DMS153 treated with DMSO at 0.1 percent for 48 hours (cell line): Measurements from ENCODE around the gene HTR3B.
"Not testable (repeated sequence)": the region's sequence is repeated elsewhere in the genome, so short reads cannot be mapped to it uniquely, and the experiment has no call there.

Experiments used
- DNase-seq: peaks from one replicate; lab custom pipeline; 2025; ENCODE audit not compliant: unreplicated experiment; lab: John Stamatoyannopoulos, UW

HTR3B gene

GRCh38 chr11:113942256-113942655 is 37.7 kb downstream of the HTR3B start:
- no peak for DNase-seq

GRCh38 chr11:113946162-113946561 is 41.6 kb downstream of the HTR3B start:
- DNase-seq, result not testable (repeated sequence)

GRCh38 chr11:113947994-113948393 is 43.4 kb downstream of the HTR3B start:
- no peak for DNase-seq

DNA sequence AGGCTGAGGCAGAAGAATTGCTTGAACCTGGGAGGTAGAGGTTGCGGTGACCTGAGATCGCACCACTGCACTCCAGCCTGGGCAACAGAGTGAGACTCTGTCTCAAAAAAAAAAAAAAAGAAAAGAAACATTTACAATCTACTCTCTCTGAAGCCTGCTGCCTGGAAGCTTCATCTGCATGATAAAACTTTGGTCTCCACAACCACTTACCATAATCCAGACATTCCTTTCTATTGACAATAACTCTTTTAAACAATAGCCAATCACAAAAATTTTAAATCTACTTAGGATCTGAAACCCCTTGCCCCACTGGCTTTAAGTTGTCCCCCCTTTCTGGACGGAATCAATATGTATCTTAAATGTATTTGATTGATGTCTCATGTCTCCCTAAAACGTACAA is 45.3 kb downstream of the HTR3B start:
- DNase-seq, result no peak

- DNase-seq, result no peak
Observed at GRCh38 chr11:113951537-113951936, 46.9 kb downstream of the HTR3B start.

GRCh38 chr11:113952070-113952469 is 47.5 kb downstream of the HTR3B start:
- no peak for DNase-seq

DNA sequence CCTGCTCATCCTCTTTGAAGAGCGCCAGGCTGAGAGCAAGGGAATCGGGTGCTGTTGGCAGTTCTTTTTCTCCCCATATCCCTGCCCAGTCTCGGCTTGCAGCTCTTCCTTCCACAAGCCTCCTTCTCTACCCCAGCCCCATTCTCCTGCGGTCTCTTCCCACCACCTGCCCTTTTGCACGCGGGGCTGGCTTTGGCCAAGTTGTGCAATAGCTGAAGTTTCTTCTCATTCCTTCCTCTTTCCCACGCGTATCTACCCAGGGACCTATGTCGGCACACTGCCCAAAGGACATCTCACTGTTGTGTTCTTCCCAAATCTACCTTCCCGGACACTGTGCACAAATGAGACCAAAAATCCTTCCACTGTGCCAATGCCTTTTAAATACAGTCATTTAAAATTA is 48.0 kb downstream of the HTR3B start:
- DNase-seq, result no peak

GRCh38 chr11:113954235-113954634 is 49.6 kb downstream of the HTR3B start:
- no peak for DNase-seq

GRCh38 chr11:113956986-113957385 is 52.4 kb downstream of the HTR3B start:
- DNase-seq, result no peak

- DNase-seq, result no peak
Observed at GRCh38 chr11:113960702-113961330, 56.2 kb downstream of the HTR3B start.

DNA sequence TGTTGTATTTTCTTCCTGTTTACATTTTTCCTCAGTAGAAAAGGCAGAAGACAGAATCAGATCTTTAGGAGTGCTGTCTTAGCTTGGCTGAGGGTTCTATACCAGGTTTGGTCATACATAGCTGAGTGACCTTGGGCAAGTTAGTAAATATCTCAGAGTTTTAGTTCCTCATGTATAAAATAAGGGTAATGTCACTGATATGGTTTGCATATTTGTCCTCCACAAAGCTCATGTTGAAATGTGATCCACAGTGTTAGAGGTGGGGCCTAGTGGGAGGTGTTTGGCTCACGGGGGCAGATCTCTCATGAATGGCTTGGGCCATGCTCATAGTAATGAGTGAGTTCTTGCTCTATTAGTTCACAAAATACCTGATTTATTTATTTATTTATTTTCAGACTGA is 62.8 kb downstream of the HTR3B start:
- DNase-seq, result no peak

- DNase-seq, result no peak
Observed at GRCh38 chr11:113971506-113972195, 67.1 kb downstream of the HTR3B start.

GRCh38 chr11:113974741-113975470 is 70.3 kb downstream of the HTR3B start, which contains the start of gene HTR3A:
TSS of gene HTR3A (plus strand) at chr11:113975108. CDS start at chr11:113975326, 218 bp downstream.
- peak; percentile 92 for DNase-seq

DNA sequence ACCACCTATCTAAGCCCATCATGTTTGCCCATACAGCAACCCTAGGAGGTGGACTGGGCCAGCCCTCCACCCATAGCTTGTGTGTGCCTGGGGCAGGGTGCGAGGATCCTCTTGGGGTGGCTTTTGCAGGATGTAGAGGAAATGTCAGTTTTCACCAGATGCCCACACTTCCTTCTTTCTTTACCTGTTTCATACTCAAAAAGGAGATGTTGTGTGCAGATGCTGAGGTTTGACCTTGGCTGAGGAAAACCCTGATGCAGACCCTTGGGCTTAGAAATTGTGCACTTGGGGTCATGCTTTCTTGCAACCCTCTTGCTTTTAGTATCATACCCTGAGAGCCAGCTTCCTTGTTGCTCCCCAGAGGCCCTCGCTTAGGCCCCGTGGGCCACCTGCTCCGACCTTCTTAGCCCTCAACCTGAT is 72.5 kb downstream of the HTR3B start:
- no peak for DNase-seq

- DNase-seq, result no peak
Observed at GRCh38 chr11:113977701-113978100, 73.1 kb downstream of the HTR3B start.

- no peak for DNase-seq
Observed at GRCh38 chr11:113979431-113979830, 74.8 kb downstream of the HTR3B start.

- no peak for DNase-seq
Observed at GRCh38 chr11:113980785-113981184, 76.2 kb downstream of the HTR3B start.

DNA sequence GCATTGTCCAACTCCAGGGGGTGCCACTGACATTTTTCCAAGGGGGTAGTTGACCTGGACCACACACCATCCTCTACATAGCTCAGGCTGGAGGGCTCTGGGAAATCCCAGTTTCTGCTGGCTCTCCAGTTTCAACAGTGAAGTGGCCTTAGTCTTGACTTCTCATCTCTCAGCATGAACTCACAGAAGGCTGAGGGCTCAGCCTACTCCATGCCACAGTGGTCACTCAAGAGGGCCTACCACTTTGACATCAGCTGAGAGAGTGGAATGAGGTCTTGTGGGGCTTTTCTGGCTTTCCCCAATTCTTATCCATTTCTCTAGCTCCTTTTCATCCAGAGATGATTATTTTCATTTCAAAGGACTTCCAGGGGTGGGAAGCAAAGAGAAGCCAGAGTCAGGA is 77.7 kb downstream of the HTR3B start:
- DNase-seq, result no peak

- DNase-seq, result no peak
Observed at GRCh38 chr11:113984781-113985180, 80.2 kb downstream of the HTR3B start.

- no peak for DNase-seq
Observed at GRCh38 chr11:113985906-113986305, 81.3 kb downstream of the HTR3B start.

DNA sequence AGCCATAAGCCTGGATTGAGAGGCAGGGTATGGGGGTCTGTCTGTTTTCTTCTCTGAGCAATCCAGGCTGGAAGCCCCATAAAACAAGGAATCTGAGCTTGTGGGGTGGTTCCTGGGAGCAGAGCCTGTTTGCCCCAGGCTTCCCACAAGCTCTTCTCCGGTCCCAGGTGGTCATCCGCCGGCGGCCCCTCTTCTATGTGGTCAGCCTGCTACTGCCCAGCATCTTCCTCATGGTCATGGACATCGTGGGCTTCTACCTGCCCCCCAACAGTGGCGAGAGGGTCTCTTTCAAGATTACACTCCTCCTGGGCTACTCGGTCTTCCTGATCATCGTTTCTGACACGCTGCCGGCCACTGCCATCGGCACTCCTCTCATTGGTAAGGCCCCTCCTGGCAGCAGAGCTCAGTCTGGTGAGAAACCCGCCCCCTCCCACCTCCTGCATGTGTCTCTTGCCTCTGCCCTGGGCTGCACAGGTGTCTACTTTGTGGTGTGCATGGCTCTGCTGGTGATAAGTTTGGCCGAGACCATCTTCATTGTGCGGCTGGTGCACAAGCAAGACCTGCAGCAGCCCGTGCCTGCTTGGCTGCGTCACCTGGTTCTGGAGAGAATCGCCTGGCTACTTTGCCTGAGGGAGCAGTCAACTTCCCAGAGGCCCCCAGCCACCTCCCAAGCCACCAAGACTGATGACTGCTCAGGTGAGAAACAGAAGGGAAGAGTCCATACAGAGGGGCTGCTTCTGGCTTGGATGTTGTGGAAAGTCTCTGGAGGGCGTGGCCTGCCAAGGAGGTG is 82.0 kb downstream of the HTR3B start:
- DNase-seq, result no peak
